Osteocyte (in vitro differentiated cells): ENCODE measurements around the gene ROBO3. TPM values are rescaled to one million over a fixed set of nuclear protein-coding genes. Genes with fewer than 3 reads are reported as not detected.
A peak's percentile ranks its signal among the peaks of the same experiment; 100 is the strongest.

Experiments used
- DNase-seq: peaks from one replicate; pipeline ENCODE4 v3.0.0; 2021; ENCODE audit warnings: mixed read lengths; ENCODE audit not compliant: unreplicated experiment; ENCODE audit errors: extremely low spot score
- H3K27ac Mint-ChIP-seq: one replicate; pipeline ENCODE4 v1.8.0; 2021; ENCODE audit warnings: mild to moderate bottlenecking, mixed read lengths; ENCODE audit not compliant: unreplicated experiment
- H3K27me3 Mint-ChIP-seq: one replicate; pipeline ENCODE4 v1.8.0; 2021; ENCODE audit warnings: mixed read lengths; ENCODE audit not compliant: unreplicated experiment
- H3K36me3 Mint-ChIP-seq: one replicate; pipeline ENCODE4 v1.8.0; 2021; ENCODE audit warnings: mixed read lengths; ENCODE audit not compliant: unreplicated experiment
- H3K4me1 Mint-ChIP-seq: one replicate; pipeline ENCODE4 v1.8.0; 2021; ENCODE audit warnings: mixed read lengths; ENCODE audit not compliant: unreplicated experiment
- H3K4me3 Mint-ChIP-seq: one replicate; pipeline ENCODE4 v1.8.0; 2021; ENCODE audit warnings: mild to moderate bottlenecking, moderate library complexity, mixed read lengths; ENCODE audit not compliant: unreplicated experiment
- H3K9me3 Mint-ChIP-seq: one replicate; pipeline ENCODE4 v1.8.0; 2021; ENCODE audit warnings: mixed read lengths; ENCODE audit not compliant: unreplicated experiment
- CTCF ChIP-seq: fragments of 200-600 bp; sonication (generic); IDR thresholded peaks from 2 replicates; pipeline ENCODE4 v1.5.0; 2021; ENCODE audit warnings: antibody characterized with exemption, mild to moderate bottlenecking, moderate library complexity
- total RNA-seq: library from RNA; stranded (reverse); gene quantifications from 2 replicates; pipeline ENCODE4 v1.2.1, GENCODE V29; 2021

ROBO3 gene
- total RNA-seq, 1 donor from 2014 or later: 14.5 TPM

DNA sequence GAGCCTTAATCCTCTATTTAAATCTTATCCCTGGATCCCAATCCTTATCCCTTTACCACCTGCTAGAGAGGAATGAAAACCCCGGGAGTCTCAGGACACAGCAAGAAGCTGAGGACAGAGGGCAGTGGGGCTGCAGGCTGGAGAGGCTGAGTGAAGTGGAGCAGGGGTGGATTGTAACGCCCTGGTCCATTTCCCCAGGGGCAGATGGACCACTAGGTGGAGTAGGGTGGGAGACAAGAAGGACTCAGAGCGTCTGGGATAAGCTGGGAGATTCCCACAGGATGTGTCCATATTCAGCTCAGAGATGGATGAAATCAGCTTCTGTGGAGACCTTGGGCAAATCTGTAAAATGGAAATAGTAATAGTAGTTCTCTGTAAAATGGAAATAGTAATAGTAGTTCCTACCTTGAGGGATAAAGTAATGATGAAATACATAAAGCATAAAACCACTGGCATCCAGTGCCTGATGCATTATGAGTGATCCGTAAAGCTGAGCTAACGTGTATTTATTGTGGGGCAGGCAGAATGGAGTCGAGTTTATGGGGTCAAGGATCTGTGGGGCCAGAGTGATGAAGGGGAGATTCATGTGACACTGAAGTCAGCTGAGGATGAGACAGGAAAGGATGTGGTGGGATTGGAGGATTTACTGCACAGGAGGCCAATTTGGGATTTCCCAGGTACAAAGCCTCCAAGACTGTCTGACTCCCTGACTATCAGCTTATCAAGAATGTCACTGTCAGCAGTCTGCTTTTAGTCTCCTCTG lies 34.3 kb downstream of the ROBO3 start:
- Mint-ChIP-seq H3K4me3 (no peak overlapping the region), H3K9me3 (no peaks in the 10 kb centered on the region), H3K27ac (peak overlapping the region; percentile 92), H3K27me3 (no peaks in the 10 kb centered on the region), H3K4me1 (peaks cover 35% of the 10 kb centered on the region), H3K36me3 (no peaks in the 10 kb centered on the region)
- no peak for TF ChIP-seq CTCF
- peak; percentile 69 for DNase-seq

DNA sequence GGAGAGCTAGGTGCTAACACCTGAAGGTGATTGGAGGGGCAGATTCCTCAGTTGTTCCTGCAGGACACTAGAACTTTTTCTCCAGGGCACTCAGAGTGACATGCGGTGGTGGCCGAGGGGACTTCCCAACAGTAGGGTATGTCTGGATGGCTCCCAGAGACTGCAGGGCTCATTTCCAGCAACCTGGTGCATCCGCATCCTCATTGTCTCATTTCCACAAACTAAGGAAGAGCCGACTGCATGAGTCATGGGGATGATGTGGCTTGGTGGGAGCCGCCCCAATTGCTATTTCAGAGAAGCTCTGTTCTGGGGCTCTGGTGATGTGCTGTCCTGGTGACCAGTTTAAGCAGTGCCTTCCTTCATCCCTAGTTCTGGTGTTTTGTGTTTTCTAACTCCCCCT lies 35.2 kb downstream of the ROBO3 start:
- no peaks in the 10 kb centered on the region for H3K9me3 Mint-ChIP-seq
- peaks cover 35% of the 10 kb centered on the region for H3K4me1 Mint-ChIP-seq
- no peaks in the 10 kb centered on the region for H3K36me3 Mint-ChIP-seq
- H3K27ac Mint-ChIP-seq: peak overlapping the region; percentile 32
- no peaks in the 10 kb centered on the region for H3K27me3 Mint-ChIP-seq
- DNase-seq: peak; percentile 53
- no peak overlapping the region for H3K4me3 Mint-ChIP-seq
- no peak for TF ChIP-seq CTCF

GRCh38 chr11:124902616-124903015 lies 37.4 kb downstream of the ROBO3 start:
- no peaks in the 10 kb centered on the region for H3K36me3 Mint-ChIP-seq
- no peak overlapping the region for H3K27ac Mint-ChIP-seq
- no peak for DNase-seq
- H3K27me3 Mint-ChIP-seq: no peaks in the 10 kb centered on the region
- no peak overlapping the region for H3K4me3 Mint-ChIP-seq
- no peaks in the 10 kb centered on the region for H3K9me3 Mint-ChIP-seq
- peaks cover 31% of the 10 kb centered on the region for H3K4me1 Mint-ChIP-seq
- TF ChIP-seq CTCF: no peak

- no peak overlapping the region for H3K4me3 Mint-ChIP-seq
- no peaks in the 10 kb centered on the region for H3K27me3 Mint-ChIP-seq
- peak; percentile 13 for DNase-seq
- peaks cover 3% of the 10 kb centered on the region for H3K4me1 Mint-ChIP-seq
- H3K36me3 Mint-ChIP-seq: no peaks in the 10 kb centered on the region
- H3K9me3 Mint-ChIP-seq: peaks cover 16% of the 10 kb centered on the region
- H3K27ac Mint-ChIP-seq: no peak overlapping the region
- no peak for TF ChIP-seq CTCF
These were observed 50.5 kb downstream of the ROBO3 start for GRCh38 chr11:124915541-124916369.

DNA sequence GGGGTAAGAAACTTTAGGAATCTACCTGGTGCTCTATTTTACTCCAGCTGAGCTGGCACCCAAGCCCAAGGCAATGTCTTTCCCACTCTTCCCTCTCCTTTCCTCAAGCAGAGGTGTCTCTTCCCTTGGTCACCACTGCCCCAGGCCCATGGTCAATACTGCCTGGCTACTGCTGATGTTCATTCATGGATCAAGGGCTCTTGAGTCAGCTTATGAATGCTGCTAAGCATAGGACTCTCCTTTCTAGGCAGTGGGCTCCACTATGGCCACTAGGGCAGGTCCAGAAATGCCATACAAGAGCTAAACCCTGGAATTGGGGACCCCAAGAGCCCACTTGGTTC lies 51.1 kb downstream of the ROBO3 start:
- H3K4me3 Mint-ChIP-seq: no peak overlapping the region

More for the DNA sequence above, 51.1 kb downstream of the ROBO3 start:
- DNase-seq: peak; percentile 75
- peaks cover 4% of the 10 kb centered on the region for H3K4me1 Mint-ChIP-seq
- peaks cover 16% of the 10 kb centered on the region for H3K9me3 Mint-ChIP-seq
- H3K36me3 Mint-ChIP-seq: no peaks in the 10 kb centered on the region
- TF ChIP-seq CTCF: no peak
- no peaks in the 10 kb centered on the region for H3K27me3 Mint-ChIP-seq
- no peak overlapping the region for H3K27ac Mint-ChIP-seq
